Measurements from ENCODE around the gene VAT1L.

DNA sequence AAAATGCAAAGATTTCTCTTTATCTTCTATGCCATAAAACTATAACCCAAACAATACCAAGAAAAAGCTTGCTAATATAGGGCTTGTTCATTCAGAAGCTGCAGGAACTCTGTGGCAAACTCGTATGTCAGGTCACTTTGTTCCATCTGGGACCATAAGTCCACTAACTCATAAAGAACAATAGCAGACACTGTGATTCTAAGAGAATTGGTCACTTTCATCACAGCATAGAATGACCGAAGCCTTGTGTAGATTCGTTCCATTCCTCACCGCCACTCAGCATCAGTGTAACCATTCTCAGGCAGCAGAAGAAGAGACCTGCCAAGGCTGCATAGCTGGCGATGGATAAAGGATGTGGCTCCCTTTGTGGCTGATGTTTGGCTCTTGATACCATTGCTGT is 30.3 kb upstream of the VAT1L start:
- TF ChIP-seq, protein P1, sequence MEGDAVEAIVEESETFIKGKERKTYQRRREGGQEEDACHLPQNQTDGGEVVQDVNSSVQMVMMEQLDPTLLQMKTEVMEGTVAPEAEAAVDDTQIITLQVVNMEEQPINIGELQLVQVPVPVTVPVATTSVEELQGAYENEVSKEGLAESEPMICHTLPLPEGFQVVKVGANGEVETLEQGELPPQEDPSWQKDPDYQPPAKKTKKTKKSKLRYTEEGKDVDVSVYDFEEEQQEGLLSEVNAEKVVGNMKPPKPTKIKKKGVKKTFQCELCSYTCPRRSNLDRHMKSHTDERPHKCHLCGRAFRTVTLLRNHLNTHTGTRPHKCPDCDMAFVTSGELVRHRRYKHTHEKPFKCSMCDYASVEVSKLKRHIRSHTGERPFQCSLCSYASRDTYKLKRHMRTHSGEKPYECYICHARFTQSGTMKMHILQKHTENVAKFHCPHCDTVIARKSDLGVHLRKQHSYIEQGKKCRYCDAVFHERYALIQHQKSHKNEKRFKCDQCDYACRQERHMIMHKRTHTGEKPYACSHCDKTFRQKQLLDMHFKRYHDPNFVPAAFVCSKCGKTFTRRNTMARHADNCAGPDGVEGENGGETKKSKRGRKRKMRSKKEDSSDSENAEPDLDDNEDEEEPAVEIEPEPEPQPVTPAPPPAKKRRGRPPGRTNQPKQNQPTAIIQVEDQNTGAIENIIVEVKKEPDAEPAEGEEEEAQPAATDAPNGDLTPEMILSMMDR (IDR thresholded peaks at IDR 0.05): no peak
- no peak for TF ChIP-seq EZH2 (IDR thresholded peaks at IDR 0.05; ENCODE audit: borderline replicate concordance, insufficient read depth, low read depth, low read length, poor library complexity, severe bottlenecking)

Data from B cell (primary cell).